Activated T-helper 9 cell treated with anti-CD3 and anti-CD28 coated beads, Interleukin-2, amount 50 U/mL, for 16 hours (primary cell): ENCODE measurements around the gene NMT1.
"Not testable (repeated sequence)": the region's sequence is repeated elsewhere in the genome, so short reads cannot be mapped to it uniquely, and the experiment has no call there.

Source experiments
- DNase-seq: peaks from one replicate; pipeline ENCODE4 v3.0.0-alpha.2; 2020; ENCODE audit warnings: low read depth

NMT1 gene

GRCh38 chr17:45120558-45120957 lies 59.4 kb downstream of the NMT1 start:
- DNase-seq = no peak

- no peak for DNase-seq
These were observed 59.9 kb downstream of the NMT1 start for GRCh38 chr17:45121055-45121454.

- DNase-seq = no peak
These were observed 62.1 kb downstream of the NMT1 start for GRCh38 chr17:45123076-45123770.

- DNase-seq = no peak
These were observed 63.0 kb downstream of the NMT1 start for GRCh38 chr17:45123930-45124796.

- DNase-seq = not testable (repeated sequence)
These were observed 63.6 kb downstream of the NMT1 start for GRCh38 chr17:45124797-45125122.

- no peak for DNase-seq
These were observed 64.4 kb downstream of the NMT1 start for GRCh38 chr17:45125509-45125908.

GRCh38 chr17:45127207-45127547 lies 66.1 kb downstream of the NMT1 start:
- DNase-seq = no peak

- DNase-seq = no peak
These were observed 66.6 kb downstream of the NMT1 start for GRCh38 chr17:45127548-45128300.

GRCh38 chr17:45128331-45128730 lies 67.2 kb downstream of the NMT1 start:
- DNase-seq = no peak

- no peak for DNase-seq
These were observed 67.9 kb downstream of the NMT1 start for GRCh38 chr17:45128989-45129388.

- DNase-seq = no peak
These were observed 68.4 kb downstream of the NMT1 start for GRCh38 chr17:45129426-45129939.

GRCh38 chr17:45129940-45130680 lies 69.0 kb downstream of the NMT1 start:
- DNase-seq = no peak

GRCh38 chr17:45130681-45131615 lies 69.8 kb downstream of the NMT1 start:
- DNase-seq = no peak

- peak; percentile 40 for DNase-seq
These were observed 70.7 kb downstream of the NMT1 start for GRCh38 chr17:45131616-45132319.

- no peak for DNase-seq
These were observed 71.1 kb downstream of the NMT1 start, which contains the start of gene PLCD3 for GRCh38 chr17:45132320-45132571. Gene PLCD3 (minus strand): TSS chr17:45132515. CDS start chr17:45132410, 105 bp downstream.

GRCh38 chr17:45132572-45133463 lies 71.7 kb downstream of the NMT1 start:
- DNase-seq = peak; percentile 61

GRCh38 chr17:45135192-45135977 lies 74.3 kb downstream of the NMT1 start, which contains the start of gene ACBD4:
Gene ACBD4 (plus strand): TSS chr17:45135687. CDS start chr17:45136145, 458 bp downstream.
- peak; percentile 96 for DNase-seq
